HepG2 (cell line): ENCODE data around the gene ONECUT1. TPM values are rescaled to one million over a fixed set of nuclear protein-coding genes. Genes with fewer than 3 reads are reported as not detected.

ENCODE experiments used
- ATAC-seq: fragments of 200-7000 bp; cut with Tn5 transposase; 3 replicates; pipeline ENCODE4 v1.9.1; 2020; ENCODE audit warnings: mild to moderate bottlenecking, moderate library complexity
- BruUV-seq: library from RNA; stranded (reverse); fragments of 400-500 nt; replicated peaks from 2 replicates; lab custom pipeline; 2021; lab: Mats Ljungman, UMichigan
- CTCF ChIA-PET: fragments of 300-600 bp; formaldehyde crosslinking; extraction: SDS; loops from one replicate; lab custom pipeline; 2021; ENCODE audit warnings: low total read pairs, inconsistent platforms, low intra/inter-chr PET ratio; lab: Yijun Ruan, JAX
- POLR2A ChIA-PET: fragments of 350-600 bp; sonication (Branson Sonifier 250); formaldehyde crosslinking; loops from one replicate; lab custom pipeline; 2020; ENCODE audit warnings: antibody characterized with exemption, inconsistent platforms; lab: Yijun Ruan, JAX
- DNase-seq: peaks from one replicate; pipeline ENCODE4 v3.0.0-alpha.2; 2015; ENCODE audit warnings: low spot score
- FAIRE-seq: peaks from 3 replicates; lab custom pipeline; 2011; peaks lifted over from hg19 to GRCh38; lab: Jason Lieb, UNC
- H2AFZ ChIP-seq: one replicate; pipeline ENCODE4 v1.6.1; 2011; ENCODE audit warnings: low read length, inconsistent platforms
- H3K27ac ChIP-seq: fragments of 300-600 bp; 3 replicates; pipeline ENCODE4 v1.8.0; 2011; ENCODE audit warnings: mixed run types, mild to moderate bottlenecking, mixed read lengths, low read length, inconsistent platforms; ENCODE audit not compliant: insufficient read depth; ENCODE audit errors: extremely low read length
- H3K27me3 ChIP-seq, 2 experiments: fragments of 200-600 bp in 1 of 2; 2 replicates in 1 of 2; 3 replicates in 1 of 2; pipeline versions ENCODE4 v1.6.0 to v1.8.0; 2011; ENCODE audit warnings: low read length in 2 of 2, mild to moderate bottlenecking in 2 of 2, moderate library complexity in 2 of 2, inconsistent platforms in 1 of 2; ENCODE audit not compliant: insufficient read depth in 2 of 2, control insufficient read depth in 1 of 2
- H3K36me3 ChIP-seq, 2 experiments: fragments of 200-600 bp in 1 of 2; replicated peaks in 1 of 2; 2 replicates in 1 of 2; 3 replicates in 1 of 2; pipeline versions ENCODE4 v1.5.1 to v1.8.0; 2011; ENCODE audit warnings: low read length in 2 of 2, inconsistent platforms in 1 of 2; ENCODE audit not compliant: insufficient read depth in 2 of 2, control insufficient read depth in 1 of 2
- H3K4me1 ChIP-seq: 2 replicates; pipeline ENCODE4 v1.5.1; 2012; ENCODE audit warnings: low read length, inconsistent platforms; ENCODE audit not compliant: insufficient read depth
- H3K4me2 ChIP-seq: 2 replicates; pipeline ENCODE4 v1.6.0; 2011; ENCODE audit warnings: low read depth, low read length, inconsistent platforms
- H3K4me3 ChIP-seq, 3 experiments: fragments of 200-600 bp in 1 of 3; sonication (generic), shearing (Covaris generic) in 1 of 3; replicated peaks in 1 of 3; 2 replicates each; pipeline ENCODE4 v1.5.1; 2011 to 2016; ENCODE audit warnings: low read length in 3 of 3, inconsistent platforms in 2 of 3, low read depth in 2 of 3, mild to moderate bottlenecking in 2 of 3, control low read depth in 1 of 3, mixed read lengths in 1 of 3; ENCODE audit not compliant: insufficient read depth in 1 of 3
- H3K79me2 ChIP-seq: one replicate; pipeline ENCODE4 v1.6.1; 2011; ENCODE audit warnings: low read length, inconsistent platforms; ENCODE audit not compliant: insufficient read depth
- H3K9ac ChIP-seq: 2 replicates; pipeline ENCODE4 v1.6.0; 2011; ENCODE audit warnings: mild to moderate bottlenecking, low read depth, low read length, inconsistent platforms; ENCODE audit not compliant: insufficient read depth
- H3K9me3 ChIP-seq: 2 replicates; pipeline ENCODE4 v1.5.1; 2012; ENCODE audit warnings: mild to moderate bottlenecking, low read length
- H4K20me1 ChIP-seq: 2 replicates; pipeline ENCODE4 v1.6.0; 2011; ENCODE audit warnings: inconsistent platforms, mild to moderate bottlenecking, low read length, moderate library complexity; ENCODE audit not compliant: insufficient read depth
- ZNF687 ChIP-seq: sonication (generic); formaldehyde crosslinking; IDR thresholded peaks from 2 replicates; pipeline ENCODE4 v1.5.1; 2020; ENCODE audit warnings: mild to moderate bottlenecking, missing genetic modification reagents, moderate library complexity
- WGBS: methylation state at CpG from one replicate; pipeline ENCODE4 v1.1.6; 2017; ENCODE audit warnings: low lambda C conversion rate; 5-methylcytosine and 5-hydroxymethylcytosine counted together
- in situ Hi-C: cut with HindIII; loops from 2 replicates; pipeline ENCODE4 v1.10.0; 2017; ENCODE audit warnings: low pct_unique_long_range_greater_than_20kb; ENCODE audit not compliant: extremely low pct_ligation_motif_present
- intact Hi-C: fragments of 100-400 bp; cut with micrococcal nuclease; formaldehyde crosslinking; loops from one replicate; pipeline ENCODE4 v1.10.0; 2022; ENCODE audit not compliant: unreplicated experiment
- polyA plus RNA-seq, 8 experiments: library from polyadenylated mRNA; depleted of rRNA in 3 of 8; stranded (reverse) in 7 of 8; unstranded in 1 of 8; fragments of >200 nt; fragmentation: Illumina TruSeq in 4 of 8; extraction: Trizol in 4 of 8; gene quantifications; 2 replicates each; pipeline versions ENCODE4 v1.2.1 to v1.2.3, GENCODE V29; 2011 to 2016; ENCODE audit warnings: low read depth in 4 of 8, missing spikeins in 1 of 8, mixed read lengths in 1 of 8; ENCODE audit not compliant: insufficient read depth in 1 of 8
- total RNA-seq, 5 experiments: library from RNA; depleted of rRNA; stranded (reverse); fragments of >200 nt; fragmentation: Illumina TruSeq; extraction: Trizol; gene quantifications; 2 replicates each; pipeline ENCODE4 v1.2.3, GENCODE V29; 2016; ENCODE audit warnings: low read depth in 1 of 5
- TF ChIP-seq, protein P1 (sequence below), 2 experiments: sonication (generic) in 1 of 2; formaldehyde crosslinking in 1 of 2; IDR thresholded peaks; 2 replicates each; pipeline versions ENCODE4 v1.5.1 to v1.6.1; 2011 to 2020; ENCODE audit warnings: borderline replicate concordance in 1 of 2, low read depth in 1 of 2, low read length in 1 of 2, mild to moderate bottlenecking in 1 of 2, missing genetic modification reagents in 1 of 2, moderate library complexity in 1 of 2

ONECUT1 gene
- total and polyA plus RNA-seq, 2 of the 13 experiments (the other 11 are each of a cell fraction or from before 2014, with no cell fraction given) = 3.5 to 9.1 TPM

DNA sequence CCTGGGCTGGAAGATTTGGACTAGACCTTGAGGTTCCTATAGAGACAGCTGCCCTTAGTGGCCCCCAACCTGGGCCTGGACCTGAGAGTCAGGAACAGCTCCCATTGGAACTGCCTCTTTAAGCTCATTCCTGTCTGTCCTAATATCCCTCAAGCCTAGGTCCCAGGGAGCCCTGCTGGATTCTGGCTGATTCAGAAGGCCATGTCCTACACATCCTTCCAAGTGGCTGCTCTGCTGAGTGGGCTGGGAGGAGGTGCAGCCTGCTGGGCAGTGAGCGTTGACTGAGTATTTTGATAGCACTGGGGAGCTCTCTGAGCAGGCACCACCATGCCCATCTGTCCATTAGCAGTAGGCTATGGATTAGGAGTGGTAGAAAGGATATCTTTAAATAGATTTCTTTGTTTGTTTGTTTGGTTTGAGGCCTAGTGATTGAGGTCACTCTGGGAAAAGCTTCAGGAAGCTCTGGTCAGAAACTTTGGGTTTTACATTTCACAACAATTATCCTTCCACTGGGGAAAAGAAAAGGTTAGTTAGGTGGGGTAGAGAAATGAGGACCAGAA lies 56.4 kb downstream of the ONECUT1 start:
- Histone ChIP-seq H3K27ac (peak overlapping the region; percentile 55), H3K4me3 (peak overlapping the region in 1 of 3 experiments; percentile 7; a peak in 2 of 6 replicates), H3K4me1 (peaks cover 45% of the 10 kb centered on the region), H2AFZ (no peak overlapping the region), H3K79me2 (no peaks in the 10 kb centered on the region), H4K20me1 (no peaks in the 10 kb centered on the region), H3K9me3 (no peaks in the 10 kb centered on the region), H3K4me2 (peak overlapping the region; percentile 72), H3K9ac (peak overlapping the region; percentile 13; the same call in 1 of the 2 replicates), H3K27me3 (no peaks in the 10 kb centered on the region), H3K36me3 (no peaks in the 10 kb centered on the region)
- TF ChIP-seq, protein P1, sequence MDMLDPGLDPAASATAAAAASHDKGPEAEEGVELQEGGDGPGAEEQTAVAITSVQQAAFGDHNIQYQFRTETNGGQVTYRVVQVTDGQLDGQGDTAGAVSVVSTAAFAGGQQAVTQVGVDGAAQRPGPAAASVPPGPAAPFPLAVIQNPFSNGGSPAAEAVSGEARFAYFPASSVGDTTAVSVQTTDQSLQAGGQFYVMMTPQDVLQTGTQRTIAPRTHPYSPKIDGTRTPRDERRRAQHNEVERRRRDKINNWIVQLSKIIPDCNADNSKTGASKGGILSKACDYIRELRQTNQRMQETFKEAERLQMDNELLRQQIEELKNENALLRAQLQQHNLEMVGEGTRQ (IDR thresholded peaks at IDR 0.05; ENCODE audit: low read depth, low read length) = no peak
- TF ChIP-seq, protein P1 (CRISPR knock-in tag; IDR thresholded peaks at IDR 0.05; ENCODE audit: borderline replicate concordance) = no peak
- 0 out of 2 replicates have a peak, but pooled peaks have one; percentile 11 for TF ChIP-seq ZNF687 (CRISPR knock-in tag)
- in situ Hi-C loops (loop anchor here (5.0 kb wide), 1 partner anchor 481 kb away; no protein-coding TSS in a partner anchor), intact Hi-C loops (loop anchor here (1.0 to 10.0 kb wide), 4 partner anchors 55 to 549 kb away; partner anchors contain the start of gene MYO5A)
- WGBS = 8% methylated on average over 1 of the region's 1 CpG
- no peak for FAIRE-seq
- ChIA-PET CTCF (interaction anchor here (2.6 kb wide), 1 partner anchor 478 kb away, joined by 25 read pairs; no protein-coding TSS in a partner anchor), POLR2A (interaction anchor here (1.2 to 1.9 kb wide), 4 partner anchors 54 to 554 kb away, joined by 3 to 7 read pairs (median 4); partner anchors contain the start of gene ATOSA)
- BruUV-seq = no TSS peak
- peak; percentile 57 for ATAC-seq
- DNase-seq = no peak
